DMS114 treated with DMSO at 0.1 percent for 48 hours (cell line): ENCODE data around the gene SACM1L.

Experiments
- DNase-seq: peaks from one replicate; lab custom pipeline; 2025; ENCODE audit not compliant: unreplicated experiment; lab: John Stamatoyannopoulos, UW

Gene SACM1L

DNA sequence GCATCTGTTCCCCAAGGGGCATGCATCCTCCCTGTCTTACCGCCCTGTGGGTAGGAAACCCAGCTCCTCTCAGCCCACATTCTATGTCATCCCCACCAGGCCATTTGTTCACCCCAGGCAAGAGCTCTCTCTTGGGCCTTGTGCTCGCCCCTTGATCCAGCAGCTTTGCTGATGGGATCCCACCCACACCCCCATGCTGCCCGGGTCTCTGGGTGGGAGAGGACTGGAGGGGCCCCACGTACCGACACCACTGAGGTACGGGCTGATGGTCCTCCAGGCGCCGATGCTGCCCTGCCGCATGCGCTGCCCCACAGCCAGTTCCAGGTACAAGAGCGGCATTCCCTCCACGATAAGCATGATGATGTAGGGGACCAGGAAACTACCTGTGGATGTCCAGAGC lies 92.6 kb downstream of the SACM1L start:
- DNase-seq = no peak

- DNase-seq = no peak
Measured at GRCh38 chr3:45782381-45782780, 93.2 kb downstream of the SACM1L start.

GRCh38 chr3:45783667-45784066 lies 94.5 kb downstream of the SACM1L start:
- no peak for DNase-seq

DNA sequence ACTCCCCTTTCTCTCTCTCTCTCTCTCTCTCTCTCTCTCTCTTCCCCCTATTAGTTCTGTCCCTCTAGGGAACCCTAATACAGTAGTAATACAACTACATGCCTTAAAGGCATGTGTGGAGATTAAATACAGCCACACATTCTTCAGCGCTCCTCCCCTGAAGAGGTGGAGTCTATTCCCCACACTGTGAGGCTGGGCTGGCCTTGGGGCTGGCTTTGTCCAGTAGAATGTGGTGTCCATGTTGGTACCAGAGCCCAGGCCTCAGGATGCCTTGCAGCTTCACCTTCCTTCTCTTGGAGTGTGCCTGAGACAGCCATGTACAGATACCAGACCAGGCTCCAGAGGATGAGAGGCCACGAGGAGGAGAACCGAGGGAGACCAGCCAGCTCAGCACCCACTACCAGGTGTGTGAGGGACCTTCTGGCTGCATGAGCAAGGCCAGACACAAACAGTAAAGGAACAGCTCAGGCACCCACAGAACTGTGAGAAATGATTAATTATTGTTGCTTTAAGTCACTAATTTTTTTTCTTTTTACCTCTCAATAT lies 96.5 kb downstream of the SACM1L start:
- DNase-seq = no peak

DNA sequence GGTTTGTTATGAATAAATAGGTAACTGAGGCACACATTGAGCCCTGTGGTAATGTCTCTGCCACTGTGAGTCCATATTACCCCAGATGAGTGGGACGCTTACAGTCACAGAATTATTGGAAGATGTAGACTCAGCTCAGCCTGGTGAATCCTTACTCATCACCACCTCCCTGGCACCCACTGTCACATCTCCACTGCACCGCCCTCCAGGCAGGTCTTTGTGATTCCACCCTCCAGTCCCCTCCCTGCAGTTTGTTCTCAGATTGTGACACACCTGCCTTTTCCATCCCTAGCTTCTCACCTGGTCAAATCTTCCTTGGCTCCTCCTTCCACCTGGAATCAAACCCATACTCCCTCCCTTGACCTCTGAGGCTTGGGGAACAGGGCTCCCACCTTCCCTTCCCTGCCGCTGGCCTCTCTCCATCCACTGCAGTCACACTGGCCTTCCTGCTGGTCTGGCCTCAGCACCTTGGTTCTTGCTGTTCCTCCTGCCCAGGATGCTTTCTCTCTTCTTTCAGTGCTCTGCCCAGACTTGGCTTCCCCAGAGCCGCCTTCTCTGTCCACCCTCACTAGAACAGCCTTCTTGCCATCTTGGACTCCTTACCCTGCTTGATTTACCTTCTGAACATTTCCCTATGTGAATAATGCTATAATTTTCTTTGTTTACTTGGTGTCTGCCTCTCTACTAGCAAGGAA lies 97.8 kb downstream of the SACM1L start:
- DNase-seq = no peak

- no peak for DNase-seq
Measured at GRCh38 chr3:45787551-45787950, 98.4 kb downstream of the SACM1L start.

DNA sequence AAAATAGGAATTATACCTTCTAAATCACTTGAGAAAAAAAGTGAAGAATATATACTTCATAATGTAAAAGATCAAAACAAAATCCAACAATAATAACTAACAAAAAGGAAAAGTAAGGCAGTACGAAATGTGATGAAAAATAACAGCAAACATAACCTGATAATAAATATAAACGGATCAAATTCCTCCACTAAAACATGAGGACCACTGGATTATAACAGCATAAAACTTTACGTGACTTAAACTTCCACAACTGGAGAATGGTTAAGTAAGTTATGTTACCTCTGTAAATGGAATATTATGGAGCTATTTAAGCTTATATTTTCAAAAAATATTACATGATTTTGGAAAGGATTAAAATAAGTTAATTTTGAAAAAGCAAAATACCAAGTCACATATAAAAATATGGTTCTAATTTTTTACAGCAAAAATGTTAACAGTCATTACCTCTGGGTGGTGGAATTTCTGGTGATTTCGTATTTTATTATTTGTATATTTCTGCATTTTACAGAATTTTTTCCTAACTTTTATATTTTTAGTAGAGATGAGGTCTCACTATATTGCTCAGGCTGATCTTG lies 100.1 kb downstream of the SACM1L start:
- no peak for DNase-seq

- no peak for DNase-seq
Measured at GRCh38 chr3:45790596-45790995, 101.4 kb downstream of the SACM1L start.

DNA sequence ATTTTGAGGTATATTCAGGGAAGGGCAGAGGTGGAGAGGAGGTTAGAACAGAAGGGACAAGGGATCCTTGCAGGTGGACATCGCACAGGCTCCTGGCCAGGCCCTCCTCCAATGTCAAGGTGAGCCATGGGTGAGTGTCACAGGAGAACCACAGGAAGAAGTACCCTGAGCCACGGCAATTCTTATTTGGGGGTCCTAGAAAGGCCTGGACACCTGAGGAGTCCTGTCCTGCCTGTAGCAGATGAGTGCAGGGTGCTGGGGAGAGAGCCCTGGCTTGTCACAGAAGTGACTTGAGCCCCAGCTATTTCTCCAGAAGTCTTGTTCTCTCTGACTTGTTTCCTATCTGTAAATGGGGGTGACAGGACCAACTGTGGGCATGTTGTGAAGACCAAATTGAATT lies 102.8 kb downstream of the SACM1L start:
- no peak for DNase-seq

DNA sequence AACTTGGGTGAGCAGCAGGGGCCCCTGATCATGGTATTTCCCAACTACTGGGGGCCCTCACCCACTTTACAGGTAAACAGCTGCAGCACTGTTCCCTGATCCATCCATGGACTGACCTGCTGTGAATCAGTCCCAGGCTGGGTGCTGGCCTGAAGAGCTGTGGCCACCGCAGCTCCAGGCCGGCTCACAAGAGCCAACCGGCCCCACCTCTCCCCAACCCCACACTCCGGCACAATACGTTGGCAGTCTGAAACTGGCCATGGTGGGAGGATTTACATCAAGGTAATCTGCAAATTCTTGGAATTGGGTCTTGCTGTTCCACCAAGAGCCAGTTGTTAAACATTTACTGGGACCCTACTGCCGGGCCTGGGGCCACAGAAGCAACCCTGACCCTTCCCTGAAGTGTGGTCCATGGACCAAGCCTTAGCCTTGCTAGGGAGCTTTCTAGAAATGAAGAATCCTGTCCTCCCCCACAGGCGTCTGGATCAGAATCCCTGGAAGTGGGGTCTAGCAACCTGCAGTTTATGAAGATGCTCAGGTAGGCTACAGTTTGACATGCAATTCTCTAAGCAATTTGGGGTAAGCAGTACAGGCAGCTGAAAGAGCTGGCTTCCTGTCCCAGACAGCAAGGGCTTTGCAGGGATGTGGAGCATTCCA lies 103.4 kb downstream of the SACM1L start:
- no peak for DNase-seq

DNA sequence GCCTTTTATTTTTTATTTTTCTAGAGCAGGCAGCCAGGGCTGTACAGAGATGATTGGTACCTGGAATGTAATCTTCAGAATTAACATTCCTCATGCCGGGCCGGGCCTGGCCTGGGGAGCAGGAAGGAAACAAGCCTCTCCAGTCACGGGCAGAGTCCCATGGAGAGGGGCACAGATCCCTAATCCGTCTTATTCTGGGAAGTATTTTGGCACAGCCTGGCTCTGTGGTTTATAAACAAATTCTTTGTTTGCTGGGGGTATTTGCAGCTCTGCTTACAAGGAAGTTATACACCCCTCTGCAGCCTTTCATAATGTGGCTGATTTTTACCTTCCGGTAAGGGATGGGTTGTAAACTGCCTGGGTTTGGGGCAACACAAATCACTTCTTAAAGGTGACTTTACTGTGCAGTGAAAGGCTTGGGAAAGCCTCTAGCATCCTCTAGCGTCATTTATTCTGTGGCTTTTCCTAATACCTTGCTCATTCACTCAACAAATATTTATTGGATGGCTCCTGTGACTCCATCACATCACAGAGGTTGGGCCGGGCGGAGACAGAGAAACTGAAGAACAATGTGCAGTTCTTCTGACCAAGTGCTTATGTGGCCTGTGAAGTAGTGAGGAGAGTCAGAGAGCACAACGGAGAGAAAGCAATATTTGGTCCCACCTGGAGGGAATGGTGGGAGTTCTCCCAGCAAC lies 104.4 kb downstream of the SACM1L start:
- DNase-seq = no peak

DNA sequence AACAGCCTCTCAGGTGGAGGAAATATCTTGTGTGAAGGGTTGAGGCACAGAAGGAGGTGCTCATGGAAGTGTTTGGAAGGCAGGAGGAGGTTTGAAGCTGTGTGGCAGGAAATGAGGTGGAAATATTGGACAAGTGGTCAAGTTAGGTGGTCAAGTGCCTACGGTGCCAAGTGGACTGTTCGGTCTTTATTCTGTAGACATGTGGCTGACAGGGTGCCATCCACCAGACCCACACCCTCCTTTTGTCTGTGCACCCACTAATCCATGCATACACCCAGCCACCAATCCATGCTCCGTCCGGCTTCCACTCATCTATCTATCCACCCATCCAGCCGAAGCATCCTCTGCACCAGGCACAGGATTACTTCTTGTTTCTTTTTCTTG lies 105.0 kb downstream of the SACM1L start:
- no peak for DNase-seq

GRCh38 chr3:45794660-45795059 lies 105.5 kb downstream of the SACM1L start:
- no peak for DNase-seq
